Measurements from ENCODE around the gene ARID1B. TPM values are rescaled to one million over a fixed set of nuclear protein-coding genes. Genes with fewer than 3 reads are reported as not detected.

ARID1B gene
- total and polyA plus RNA-seq, 2 donors = 36.2 to 213 TPM

GRCh38 chr6:157224951-157225574, 447.9 kb downstream of the ARID1B start:
- no peak overlapping the region for H3K27ac ChIP-seq (ENCODE audit: low read depth)
- WGBS = 94% methylated on average over 26 of the region's 26 CpGs
- H3K4me1 ChIP-seq (ENCODE audit: insufficient read depth) = no peaks in the 10 kb centered on the region
- H3K4me3 ChIP-seq (ENCODE audit: low read depth, low read length) = no peak overlapping the region
- DNase-seq (ENCODE audit: extremely low spot score) = no peak
- no peaks in the 10 kb centered on the region for H3K36me3 ChIP-seq (ENCODE audit: insufficient read depth)

- DNase-seq (ENCODE audit: extremely low spot score) = no peak
These were observed 448.4 kb downstream of the ARID1B start for GRCh38 chr6:157225575-157225995.

GRCh38 chr6:157226026-157226625, 448.9 kb downstream of the ARID1B start:
- DNase-seq (ENCODE audit: extremely low spot score) = no peak
- H3K4me1 ChIP-seq (ENCODE audit: insufficient read depth) = no peaks in the 10 kb centered on the region
- H3K36me3 ChIP-seq (ENCODE audit: insufficient read depth) = no peaks in the 10 kb centered on the region
- WGBS = 42% methylated on average over 4 of the region's 4 CpGs
- no peak overlapping the region for H3K4me3 ChIP-seq (ENCODE audit: low read depth, low read length)
- no peak overlapping the region for H3K27ac ChIP-seq (ENCODE audit: low read depth)

More at GRCh38 chr6:157225575-157225995, 448.4 kb downstream of the ARID1B start:
- Histone ChIP-seq H3K27ac (ENCODE audit: low read depth) (no peak overlapping the region), H3K36me3 (ENCODE audit: insufficient read depth) (no peaks in the 10 kb centered on the region), H3K4me1 (ENCODE audit: insufficient read depth) (no peaks in the 10 kb centered on the region), H3K4me3 (ENCODE audit: low read depth, low read length) (no peak overlapping the region)
- WGBS = 88% methylated on average over 12 of the region's 12 CpGs

- WGBS = 36% methylated on average over 4 of the region's 4 CpGs
- Histone ChIP-seq H3K36me3 (ENCODE audit: insufficient read depth) (no peaks in the 10 kb centered on the region), H3K4me3 (ENCODE audit: low read depth, low read length) (no peak overlapping the region), H3K27ac (ENCODE audit: low read depth) (no peak overlapping the region), H3K4me1 (ENCODE audit: insufficient read depth) (no peaks in the 10 kb centered on the region)
- DNase-seq (ENCODE audit: extremely low spot score) = no peak
These were observed 449.6 kb downstream of the ARID1B start for GRCh38 chr6:157226761-157227160.

GRCh38 chr6:157227202-157228166, 450.3 kb downstream of the ARID1B start:
- H3K4me1 ChIP-seq (ENCODE audit: insufficient read depth) = no peaks in the 10 kb centered on the region
- DNase-seq (ENCODE audit: extremely low spot score) = no peak
- no peaks in the 10 kb centered on the region for H3K36me3 ChIP-seq (ENCODE audit: insufficient read depth)
- WGBS = 87% methylated on average over 36 of the region's 36 CpGs
- no peak overlapping the region for H3K27ac ChIP-seq (ENCODE audit: low read depth)
- H3K4me3 ChIP-seq (ENCODE audit: low read depth, low read length) = no peak overlapping the region

GRCh38 chr6:157228426-157229131, 451.4 kb downstream of the ARID1B start:
- no peak overlapping the region for H3K4me3 ChIP-seq (ENCODE audit: low read depth, low read length)
- no peak for DNase-seq (ENCODE audit: extremely low spot score)
- no peaks in the 10 kb centered on the region for H3K4me1 ChIP-seq (ENCODE audit: insufficient read depth)
- 81% methylated on average over 23 of the region's 23 CpGs for WGBS
- H3K36me3 ChIP-seq (ENCODE audit: insufficient read depth) = no peaks in the 10 kb centered on the region
- H3K27ac ChIP-seq (ENCODE audit: low read depth) = no peak overlapping the region

- H3K27ac ChIP-seq (ENCODE audit: low read depth) = no peak overlapping the region
- no peak overlapping the region for H3K4me3 ChIP-seq (ENCODE audit: low read depth, low read length)
- H3K36me3 ChIP-seq (ENCODE audit: insufficient read depth) = no peaks in the 10 kb centered on the region
- H3K4me1 ChIP-seq (ENCODE audit: insufficient read depth) = no peaks in the 10 kb centered on the region
- 79% methylated on average over 8 of the region's 8 CpGs for WGBS
- DNase-seq (ENCODE audit: extremely low spot score) = no peak
These were observed 452.0 kb downstream of the ARID1B start for GRCh38 chr6:157229132-157229618.

GRCh38 chr6:157229713-157230112, 452.5 kb downstream of the ARID1B start:
- WGBS = 88% methylated on average over 8 of the region's 8 CpGs
- Histone ChIP-seq H3K36me3 (ENCODE audit: insufficient read depth) (no peaks in the 10 kb centered on the region), H3K27ac (ENCODE audit: low read depth) (no peak overlapping the region), H3K4me3 (ENCODE audit: low read depth, low read length) (no peak overlapping the region), H3K4me1 (ENCODE audit: insufficient read depth) (no peaks in the 10 kb centered on the region)
- no peak for DNase-seq (ENCODE audit: extremely low spot score)

GRCh38 chr6:157230910-157231309, 453.7 kb downstream of the ARID1B start:
- no peaks in the 10 kb centered on the region for H3K4me1 ChIP-seq (ENCODE audit: insufficient read depth)
- H3K27ac ChIP-seq (ENCODE audit: low read depth) = no peak overlapping the region
- no peak overlapping the region for H3K4me3 ChIP-seq (ENCODE audit: low read depth, low read length)
- WGBS = 95% methylated on average over 9 of the region's 9 CpGs
- no peaks in the 10 kb centered on the region for H3K36me3 ChIP-seq (ENCODE audit: insufficient read depth)
- no peak for DNase-seq (ENCODE audit: extremely low spot score)

GRCh38 chr6:157232161-157232895, 455.1 kb downstream of the ARID1B start:
- Histone ChIP-seq H3K4me3 (ENCODE audit: low read depth, low read length) (no peak overlapping the region), H3K27ac (ENCODE audit: low read depth) (no peak overlapping the region), H3K4me1 (ENCODE audit: insufficient read depth) (no peaks in the 10 kb centered on the region), H3K36me3 (ENCODE audit: insufficient read depth) (no peaks in the 10 kb centered on the region)
- no peak for DNase-seq (ENCODE audit: extremely low spot score)
- WGBS = 97% methylated on average over 17 of the region's 17 CpGs

GRCh38 chr6:157233156-157233555, 456.0 kb downstream of the ARID1B start:
- DNase-seq (ENCODE audit: extremely low spot score) = no peak
- Histone ChIP-seq H3K27ac (ENCODE audit: low read depth) (no peak overlapping the region), H3K4me3 (ENCODE audit: low read depth, low read length) (no peak overlapping the region), H3K4me1 (ENCODE audit: insufficient read depth) (no peaks in the 10 kb centered on the region), H3K36me3 (ENCODE audit: insufficient read depth) (no peaks in the 10 kb centered on the region)
- 92% methylated on average over 2 of the region's 2 CpGs for WGBS

GRCh38 chr6:157233686-157234085, 456.5 kb downstream of the ARID1B start:
- H3K4me1 ChIP-seq (ENCODE audit: insufficient read depth) = no peaks in the 10 kb centered on the region
- WGBS = 87% methylated on average over 3 of the region's 3 CpGs
- H3K4me3 ChIP-seq (ENCODE audit: low read depth, low read length) = no peak overlapping the region
- H3K27ac ChIP-seq (ENCODE audit: low read depth) = no peak overlapping the region
- no peak for DNase-seq (ENCODE audit: extremely low spot score)
- H3K36me3 ChIP-seq (ENCODE audit: insufficient read depth) = no peaks in the 10 kb centered on the region

Data from urinary bladder (tissue), 4 donors.